OCI-LY1 (cell line): Measurements from ENCODE around the gene EBI3.

Experiments used
- EZH2 ChIP-seq: fragments of 200-600 bp; sonication (generic), shearing (Covaris generic); IDR thresholded peaks from 2 replicates; pipeline ENCODE4 v1.8.0; 2017; ENCODE audit warnings: borderline replicate concordance, mixed run types, mild to moderate bottlenecking, antibody characterized with exemption, low read length, moderate library complexity, mixed read lengths
- TF ChIP-seq, protein P1 (sequence below): fragments of 200-600 bp; sonication (generic), shearing (Covaris generic); IDR thresholded peaks from 2 replicates; pipeline ENCODE4 v1.5.1; 2017; ENCODE audit warnings: mild to moderate bottlenecking, antibody characterized with exemption, low read length, moderate library complexity, mixed read lengths

DNA sequence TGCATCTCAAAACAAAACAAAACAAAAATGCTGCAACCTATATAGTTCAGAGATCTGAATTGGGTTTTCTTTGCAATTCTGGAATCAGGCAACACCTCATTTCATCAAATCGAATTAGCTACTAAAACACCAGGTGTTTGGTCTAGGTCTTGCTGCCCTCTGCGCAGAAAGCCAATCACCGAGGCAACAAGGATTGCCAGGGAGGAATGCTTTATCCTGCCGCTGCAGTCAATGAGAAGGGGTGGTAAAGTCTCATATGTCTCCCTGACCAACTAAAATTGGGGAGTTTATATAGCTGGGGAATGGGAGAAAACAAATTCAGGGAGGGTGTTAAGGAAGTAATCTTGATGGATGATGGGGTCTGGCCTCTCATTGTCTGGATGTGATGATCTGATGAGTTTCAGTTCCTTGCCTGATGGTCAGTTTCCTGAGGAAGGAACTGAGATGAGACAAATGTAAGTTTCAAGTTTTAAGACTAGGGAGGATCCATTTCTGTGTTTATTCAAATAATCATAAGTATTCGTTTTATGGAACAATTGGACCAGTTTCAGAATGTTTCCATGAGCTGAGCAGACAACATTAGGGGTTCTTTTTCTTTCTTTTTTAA lies 12.6 kb downstream of the EBI3 start:
- TF ChIP-seq, protein P1, sequence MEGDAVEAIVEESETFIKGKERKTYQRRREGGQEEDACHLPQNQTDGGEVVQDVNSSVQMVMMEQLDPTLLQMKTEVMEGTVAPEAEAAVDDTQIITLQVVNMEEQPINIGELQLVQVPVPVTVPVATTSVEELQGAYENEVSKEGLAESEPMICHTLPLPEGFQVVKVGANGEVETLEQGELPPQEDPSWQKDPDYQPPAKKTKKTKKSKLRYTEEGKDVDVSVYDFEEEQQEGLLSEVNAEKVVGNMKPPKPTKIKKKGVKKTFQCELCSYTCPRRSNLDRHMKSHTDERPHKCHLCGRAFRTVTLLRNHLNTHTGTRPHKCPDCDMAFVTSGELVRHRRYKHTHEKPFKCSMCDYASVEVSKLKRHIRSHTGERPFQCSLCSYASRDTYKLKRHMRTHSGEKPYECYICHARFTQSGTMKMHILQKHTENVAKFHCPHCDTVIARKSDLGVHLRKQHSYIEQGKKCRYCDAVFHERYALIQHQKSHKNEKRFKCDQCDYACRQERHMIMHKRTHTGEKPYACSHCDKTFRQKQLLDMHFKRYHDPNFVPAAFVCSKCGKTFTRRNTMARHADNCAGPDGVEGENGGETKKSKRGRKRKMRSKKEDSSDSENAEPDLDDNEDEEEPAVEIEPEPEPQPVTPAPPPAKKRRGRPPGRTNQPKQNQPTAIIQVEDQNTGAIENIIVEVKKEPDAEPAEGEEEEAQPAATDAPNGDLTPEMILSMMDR = no peak
- no peak for TF ChIP-seq EZH2
